GM12875 (cell line): ENCODE measurements around the gene MLLT10.

Experiments used
- H3K4me3 ChIP-seq: one replicate; pipeline ENCODE4 v1.5.1; 2011; ENCODE audit warnings: low read depth, low read length, control low read depth
- TF ChIP-seq, protein P1 (sequence below): IDR thresholded peaks from 2 replicates; pipeline ENCODE4 v1.5.1; 2011; ENCODE audit warnings: low read depth, mild to moderate bottlenecking, control low read depth, inconsistent platforms, low read length, moderate library complexity, borderline replicate concordance; ENCODE audit not compliant: insufficient read depth

The MLLT10 gene

DNA sequence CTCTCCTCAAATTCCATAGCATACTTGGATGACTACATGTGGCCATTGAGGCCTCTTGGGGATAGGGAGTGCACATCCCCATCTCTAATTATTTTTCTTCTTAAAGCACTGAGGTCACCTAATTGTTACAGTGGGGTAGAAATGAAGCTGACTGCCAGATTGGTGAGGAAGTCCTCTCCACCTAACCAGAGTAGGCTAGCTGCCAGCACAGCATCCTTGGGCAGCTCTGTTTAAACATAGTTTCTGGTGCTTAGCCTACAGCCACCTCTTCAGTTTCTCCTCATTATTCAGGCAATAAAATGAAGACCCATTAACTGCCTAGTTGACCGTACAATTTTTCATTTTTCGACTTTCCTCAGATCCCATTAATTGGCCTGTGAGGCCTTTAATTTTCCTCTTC is 104.6 kb downstream of the MLLT10 start:
- TF ChIP-seq, protein P1, sequence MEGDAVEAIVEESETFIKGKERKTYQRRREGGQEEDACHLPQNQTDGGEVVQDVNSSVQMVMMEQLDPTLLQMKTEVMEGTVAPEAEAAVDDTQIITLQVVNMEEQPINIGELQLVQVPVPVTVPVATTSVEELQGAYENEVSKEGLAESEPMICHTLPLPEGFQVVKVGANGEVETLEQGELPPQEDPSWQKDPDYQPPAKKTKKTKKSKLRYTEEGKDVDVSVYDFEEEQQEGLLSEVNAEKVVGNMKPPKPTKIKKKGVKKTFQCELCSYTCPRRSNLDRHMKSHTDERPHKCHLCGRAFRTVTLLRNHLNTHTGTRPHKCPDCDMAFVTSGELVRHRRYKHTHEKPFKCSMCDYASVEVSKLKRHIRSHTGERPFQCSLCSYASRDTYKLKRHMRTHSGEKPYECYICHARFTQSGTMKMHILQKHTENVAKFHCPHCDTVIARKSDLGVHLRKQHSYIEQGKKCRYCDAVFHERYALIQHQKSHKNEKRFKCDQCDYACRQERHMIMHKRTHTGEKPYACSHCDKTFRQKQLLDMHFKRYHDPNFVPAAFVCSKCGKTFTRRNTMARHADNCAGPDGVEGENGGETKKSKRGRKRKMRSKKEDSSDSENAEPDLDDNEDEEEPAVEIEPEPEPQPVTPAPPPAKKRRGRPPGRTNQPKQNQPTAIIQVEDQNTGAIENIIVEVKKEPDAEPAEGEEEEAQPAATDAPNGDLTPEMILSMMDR, result no peak
- no peak overlapping the region for H3K4me3 ChIP-seq

DNA sequence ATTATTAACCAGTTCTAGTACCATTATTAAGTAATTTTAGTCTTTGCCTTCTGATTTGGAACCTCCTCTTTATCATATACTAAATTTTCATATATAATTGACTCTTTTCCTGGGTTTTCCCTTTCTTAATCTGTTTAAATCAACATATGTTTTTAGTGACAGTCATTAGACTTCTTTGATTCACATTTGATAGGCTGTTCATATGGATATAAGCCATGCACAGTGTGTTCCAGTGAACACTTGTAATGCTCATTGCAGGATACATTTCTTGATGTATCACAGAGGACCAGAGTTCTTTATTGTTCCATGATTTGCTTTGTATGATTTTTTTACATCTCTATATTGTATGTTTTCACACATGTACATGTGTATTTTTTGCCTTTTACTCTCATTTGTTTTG is 114.0 kb downstream of the MLLT10 start:
- TF ChIP-seq, protein P1, result no peak

GRCh38 chr10:21649454-21649872 is 115.4 kb downstream of the MLLT10 start:
- no peak overlapping the region for H3K4me3 ChIP-seq
- TF ChIP-seq, protein P1, result no peak

More for the DNA sequence above, 114.0 kb downstream of the MLLT10 start:
- no peak overlapping the region for H3K4me3 ChIP-seq

DNA sequence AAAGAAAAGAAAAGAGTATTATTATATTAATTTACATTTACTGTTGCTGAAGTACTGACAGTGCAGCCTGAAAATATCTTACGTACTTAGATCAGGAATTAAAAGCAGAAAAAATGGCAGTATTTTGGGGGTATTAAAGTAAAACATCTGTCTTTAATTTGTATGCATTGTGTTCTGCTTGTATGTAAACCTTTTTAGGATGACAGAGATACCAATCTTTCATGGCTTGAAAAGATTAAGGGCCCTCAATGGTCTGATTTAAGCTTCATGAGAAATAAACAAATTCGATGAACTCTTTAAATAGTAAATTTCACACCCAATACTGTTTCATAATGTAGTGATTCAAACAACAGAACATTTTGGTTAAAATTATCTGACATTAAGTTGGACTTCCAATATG is 116.3 kb downstream of the MLLT10 start:
- no peak overlapping the region for H3K4me3 ChIP-seq
- TF ChIP-seq, protein P1, result no peak

- no peak overlapping the region for H3K4me3 ChIP-seq
- TF ChIP-seq, protein P1, result no peak
Measured at GRCh38 chr10:21655236-21655635, 121.2 kb downstream of the MLLT10 start.

DNA sequence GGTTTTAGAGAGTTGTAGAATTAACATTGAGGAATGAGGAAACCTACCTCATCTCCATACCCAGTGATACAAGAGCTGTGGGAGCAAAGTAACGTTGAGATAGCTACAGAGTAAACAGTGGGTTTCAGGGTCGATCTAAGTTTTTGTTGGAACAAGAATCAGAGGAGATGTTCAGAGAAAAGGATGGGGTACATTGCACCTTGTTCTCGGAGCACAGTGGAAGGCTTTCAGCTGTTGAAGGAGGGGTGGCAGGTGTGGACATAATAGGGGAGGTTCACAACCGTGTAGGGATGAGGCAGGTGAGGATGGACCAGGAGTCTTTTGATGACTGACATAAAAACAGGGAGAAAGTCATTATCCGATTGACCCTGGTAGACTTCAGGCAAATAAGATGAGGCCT is 121.7 kb downstream of the MLLT10 start:
- TF ChIP-seq, protein P1, result no peak
- H3K4me3 ChIP-seq, result no peak overlapping the region

- TF ChIP-seq, protein P1, result no peak
- H3K4me3 ChIP-seq, result no peak overlapping the region
Measured at GRCh38 chr10:21661087-21661486, 127.1 kb downstream of the MLLT10 start.
